VCaP (cell line): ENCODE data around the gene IL5.
"Not testable (repeated sequence)": the region's sequence is repeated elsewhere in the genome, so short reads cannot be mapped to it uniquely, and the experiment has no call there.

Experiments used
- H3K27ac ChIP-seq: fragments of 450-650 bp; 2 replicates; pipeline ENCODE4 v1.5.1; 2017
- CTCF ChIP-seq: fragments of 450-650 bp; conservative IDR thresholded peaks from 2 replicates; pipeline ENCODE4 v1.5.1; 2017; ENCODE audit warnings: mild to moderate bottlenecking, moderate library complexity

The IL5 gene

GRCh38 chr5:132543472-132544201 lies at the start of gene IL5:
Gene IL5, minus strand, starts transcription at chr5:132543522. Its CDS starts 44 bp downstream, at chr5:132543478.
- TF ChIP-seq CTCF: no peak
- H3K27ac ChIP-seq: no peak within 1 kb of the TSS

- no peak overlapping the region for H3K27ac ChIP-seq
- TF ChIP-seq CTCF: no peak
These were observed 49.2 kb upstream of the IL5 start for GRCh38 chr5:132592521-132592920.

- TF ChIP-seq CTCF: 0 out of 2 replicates have a peak, but pooled peaks have one; percentile 24
- no peak overlapping the region for H3K27ac ChIP-seq
These were observed 47.8 kb upstream of the IL5 start for GRCh38 chr5:132591145-132591544.

GRCh38 chr5:132589467-132589866 lies 46.1 kb upstream of the IL5 start:
- no peak overlapping the region for H3K27ac ChIP-seq
- TF ChIP-seq CTCF: no peak

GRCh38 chr5:132586063-132586462 lies 42.7 kb upstream of the IL5 start:
- TF ChIP-seq CTCF: no peak
- H3K27ac ChIP-seq: no peak overlapping the region

- H3K27ac ChIP-seq: not testable (repeated sequence)
These were observed 41.2 kb upstream of the IL5 start for GRCh38 chr5:132584560-132584959.

- no peak for TF ChIP-seq CTCF
- no peak overlapping the region for H3K27ac ChIP-seq
These were observed 32.8 kb upstream of the IL5 start for GRCh38 chr5:132576123-132576522.

- TF ChIP-seq CTCF: no peak
- no peak overlapping the region for H3K27ac ChIP-seq
These were observed 23.3 kb upstream of the IL5 start for GRCh38 chr5:132566657-132567056.

GRCh38 chr5:132564555-132564954 lies 21.2 kb upstream of the IL5 start:
- not testable (repeated sequence) for H3K27ac ChIP-seq
